ENCODE results near the gene OR6C75. TPM values are rescaled to one million over a fixed set of nuclear protein-coding genes. Genes with fewer than 3 reads are reported as not detected.
"Not testable (repeated sequence)": the region's sequence is repeated elsewhere in the genome, so short reads cannot be mapped to it uniquely, and the experiment has no call there.

The OR6C75 gene
- total RNA-seq, 1 experiment from 2014 or later: not detected

GRCh38 chr12:55330446-55330845, 32.3 kb upstream of the OR6C75 start, which contains the start of gene OR6C3:
Gene OR6C3 (plus strand): TSS chr12:55330746. CDS start chr12:55331701, 955 bp downstream.
- H3K27me3 ChIP-seq (ENCODE audit: low read length): peaks cover 38% of the 10 kb centered on the region
- no TSS peak for BruUV-seq (replicated peaks)
- CTCF ChIA-PET: no interaction called here
- H3K4me2 ChIP-seq (ENCODE audit: low read length): no peak within 1 kb of the TSS
- H3K4me3 ChIP-seq (ENCODE audit: low read length): no peak within 1 kb of the TSS
- H3F3A ChIP-seq (ENCODE audit: low read length, unreplicated experiment): no peaks in the 10 kb centered on the region
- DNase-seq (no peak), ATAC-seq (no peak)
- H3K9ac ChIP-seq (ENCODE audit: low read length): no peak within 1 kb of the TSS
- H3K27ac ChIP-seq (ENCODE audit: low read length): no peak within 1 kb of the TSS
- no peaks in the 10 kb centered on the region for H3K4me1 ChIP-seq (ENCODE audit: insufficient read depth, low read length)
- no peak within 1 kb of the TSS for H2AFZ ChIP-seq (ENCODE audit: low read length)
- H3K36me3 ChIP-seq (ENCODE audit: low read depth, low read length): no peaks in the 10 kb centered on the region
- H3K9me2 ChIP-seq (replicated peaks; ENCODE audit: low read length): no peaks in the 10 kb centered on the region
- POLR2A ChIA-PET (ENCODE audit: unreplicated experiment): no interaction called here
- H4K20me1 ChIP-seq (ENCODE audit: low read length): no peaks in the 10 kb centered on the region
- no peaks in the 10 kb centered on the region for H3K9me3 ChIP-seq (ENCODE audit: low read length)
- intact Hi-C loops (cut with micrococcal nuclease): no loop called here
- H3K79me2 ChIP-seq (ENCODE audit: low read length): no peaks in the 10 kb centered on the region
- TF ChIP-seq EZH2 (IDR thresholded peaks at IDR 0.05; ENCODE audit: low read length, unreplicated experiment): no peak
- no peak for TF ChIP-seq EZH2phosphoT487 (IDR thresholded peaks at IDR 0.05; ENCODE audit: borderline replicate concordance, low read length)
- no peak for TF ChIP-seq CTCF (conservative IDR thresholded peaks at IDR 0.05; ENCODE audit: low read depth, low read length)

GRCh38 chr12:55336002-55336401, 26.8 kb upstream of the OR6C75 start:
- DNase-seq (no peak), ATAC-seq (no peak)
- TF ChIP-seq EZH2 (IDR thresholded peaks at IDR 0.05; ENCODE audit: low read length, unreplicated experiment) (no peak), CTCF (conservative IDR thresholded peaks at IDR 0.05; ENCODE audit: low read depth, low read length) (no peak), EZH2phosphoT487 (IDR thresholded peaks at IDR 0.05; ENCODE audit: borderline replicate concordance, low read length) (no peak)
- Histone ChIP-seq H3K9me3 (ENCODE audit: low read length) (no peaks in the 10 kb centered on the region), H3K4me1 (ENCODE audit: insufficient read depth, low read length) (no peaks in the 10 kb centered on the region), H2AFZ (ENCODE audit: low read length) (no peak overlapping the region), H3K9me2 (replicated peaks; ENCODE audit: low read length) (no peaks in the 10 kb centered on the region), H3F3A (ENCODE audit: low read length, unreplicated experiment) (no peaks in the 10 kb centered on the region), H3K36me3 (ENCODE audit: low read depth, low read length) (no peaks in the 10 kb centered on the region), H3K27ac (ENCODE audit: low read length) (no peak overlapping the region), H3K9ac (ENCODE audit: low read length) (no peak overlapping the region), H3K27me3 (ENCODE audit: low read length) (peaks cover 55% of the 10 kb centered on the region), H3K79me2 (ENCODE audit: low read length) (no peaks in the 10 kb centered on the region), H3K4me2 (ENCODE audit: low read length) (no peak overlapping the region), H4K20me1 (ENCODE audit: low read length) (no peaks in the 10 kb centered on the region), H3K4me3 (ENCODE audit: low read length) (no peak overlapping the region)
- BruUV-seq (replicated peaks): no TSS peak
- intact Hi-C loops (cut with micrococcal nuclease): no loop called here
- POLR2A ChIA-PET (ENCODE audit: unreplicated experiment): no interaction called here
- CTCF ChIA-PET: no interaction called here

- ATAC-seq; H3K9me2 ChIP-seq (replicated peaks; ENCODE audit: low read length); H3K4me3 ChIP-seq (ENCODE audit: low read length); H3K4me1 ChIP-seq (ENCODE audit: insufficient read depth, low read length); H3K36me3 ChIP-seq (ENCODE audit: low read depth, low read length); CTCF ChIA-PET; POLR2A ChIA-PET (ENCODE audit: unreplicated experiment); H2AFZ ChIP-seq (ENCODE audit: low read length); H3F3A ChIP-seq (ENCODE audit: low read length, unreplicated experiment); H4K20me1 ChIP-seq (ENCODE audit: low read length); BruUV-seq (replicated peaks); H3K79me2 ChIP-seq (ENCODE audit: low read length); H3K4me2 ChIP-seq (ENCODE audit: low read length); H3K27ac ChIP-seq (ENCODE audit: low read length); H3K9me3 ChIP-seq (ENCODE audit: low read length); intact Hi-C loops (cut with micrococcal nuclease); H3K9ac ChIP-seq (ENCODE audit: low read length); DNase-seq: not testable (repeated sequence)
- peaks cover 18% of the 10 kb centered on the region for H3K27me3 ChIP-seq (ENCODE audit: low read length)
Observed at GRCh38 chr12:55355338-55355737, 7.4 kb upstream of the OR6C75 start.
